T-helper 2 cell treated with Interferon-gamma antibody and Interleukin-4, amounts not matched to agents 5 μg/mL and 100 μg/mL, for 36 hours (primary cell): ENCODE measurements around the gene KLHDC4.

Source experiments
- DNase-seq: peaks from one replicate; pipeline ENCODE4 v3.0.0; 2021; ENCODE audit warnings: low spot score
- H3K27ac Mint-ChIP-seq: one replicate; pipeline ENCODE4 v1.8.0; 2021; ENCODE audit warnings: mild to moderate bottlenecking, mixed read lengths
- H3K27me3 Mint-ChIP-seq: one replicate; pipeline ENCODE4 v1.8.0; 2021; ENCODE audit warnings: low read depth, mixed read lengths
- H3K36me3 Mint-ChIP-seq: one replicate; pipeline ENCODE4 v1.8.0; 2021; ENCODE audit warnings: low read depth, mixed read lengths
- H3K4me1 Mint-ChIP-seq: one replicate; pipeline ENCODE4 v1.8.0; 2021; ENCODE audit warnings: low read depth, mixed read lengths
- H3K4me3 Mint-ChIP-seq: one replicate; pipeline ENCODE4 v1.8.0; 2022; ENCODE audit warnings: mild to moderate bottlenecking, moderate library complexity, mixed read lengths
- H3K9me3 Mint-ChIP-seq: one replicate; pipeline ENCODE4 v1.8.0; 2021; ENCODE audit warnings: mixed read lengths

KLHDC4 gene

GRCh38 chr16:87709677-87710076 lies 56.1 kb downstream of the KLHDC4 start:
- Mint-ChIP-seq H3K36me3 (peaks cover 22% of the 10 kb centered on the region), H3K27ac (no peak overlapping the region), H3K9me3 (no peaks in the 10 kb centered on the region), H3K27me3 (no peaks in the 10 kb centered on the region), H3K4me1 (peaks cover 11% of the 10 kb centered on the region), H3K4me3 (no peak overlapping the region)
- no peak for DNase-seq

GRCh38 chr16:87708881-87709638 lies 56.7 kb downstream of the KLHDC4 start:
- no peak overlapping the region for H3K4me3 Mint-ChIP-seq
- DNase-seq: no peak
- H3K27me3 Mint-ChIP-seq: no peaks in the 10 kb centered on the region
- no peaks in the 10 kb centered on the region for H3K9me3 Mint-ChIP-seq
- no peak overlapping the region for H3K27ac Mint-ChIP-seq
- peaks cover 9% of the 10 kb centered on the region for H3K4me1 Mint-ChIP-seq
- peaks cover 21% of the 10 kb centered on the region for H3K36me3 Mint-ChIP-seq

GRCh38 chr16:87707714-87708580 lies 57.8 kb downstream of the KLHDC4 start:
- DNase-seq: no peak
- peaks cover 23% of the 10 kb centered on the region for H3K36me3 Mint-ChIP-seq
- no peaks in the 10 kb centered on the region for H3K9me3 Mint-ChIP-seq
- H3K27ac Mint-ChIP-seq: no peak overlapping the region
- peaks cover 9% of the 10 kb centered on the region for H3K4me1 Mint-ChIP-seq
- no peak overlapping the region for H3K4me3 Mint-ChIP-seq
- H3K27me3 Mint-ChIP-seq: no peaks in the 10 kb centered on the region

- H3K36me3 Mint-ChIP-seq: peaks cover 30% of the 10 kb centered on the region
Observed at GRCh38 chr16:87707097-87707496, 58.7 kb downstream of the KLHDC4 start.

GRCh38 chr16:87706278-87707000 lies 59.3 kb downstream of the KLHDC4 start:
- Mint-ChIP-seq H3K4me3 (no peak overlapping the region), H3K36me3 (peaks cover 30% of the 10 kb centered on the region), H3K27me3 (no peaks in the 10 kb centered on the region), H3K9me3 (no peaks in the 10 kb centered on the region), H3K27ac (no peak overlapping the region), H3K4me1 (peaks cover 15% of the 10 kb centered on the region)
- DNase-seq: no peak

More at GRCh38 chr16:87707097-87707496, 58.7 kb downstream of the KLHDC4 start:
- no peaks in the 10 kb centered on the region for H3K9me3 Mint-ChIP-seq
- H3K4me1 Mint-ChIP-seq: peaks cover 14% of the 10 kb centered on the region
- no peak overlapping the region for H3K27ac Mint-ChIP-seq
- H3K27me3 Mint-ChIP-seq: no peaks in the 10 kb centered on the region
- no peak overlapping the region for H3K4me3 Mint-ChIP-seq
- no peak for DNase-seq

GRCh38 chr16:87705771-87706277 lies 60.0 kb downstream of the KLHDC4 start:
- Mint-ChIP-seq H3K36me3 (peaks cover 30% of the 10 kb centered on the region), H3K27me3 (no peaks in the 10 kb centered on the region), H3K4me1 (peaks cover 15% of the 10 kb centered on the region), H3K4me3 (no peak overlapping the region), H3K9me3 (no peaks in the 10 kb centered on the region), H3K27ac (no peak overlapping the region)
- DNase-seq: no peak

GRCh38 chr16:87704754-87705353 lies 60.9 kb downstream of the KLHDC4 start:
- peaks cover 15% of the 10 kb centered on the region for H3K4me1 Mint-ChIP-seq
- H3K9me3 Mint-ChIP-seq: no peaks in the 10 kb centered on the region
- no peaks in the 10 kb centered on the region for H3K27me3 Mint-ChIP-seq
- no peak overlapping the region for H3K4me3 Mint-ChIP-seq
- DNase-seq: no peak
- peaks cover 26% of the 10 kb centered on the region for H3K36me3 Mint-ChIP-seq
- no peak overlapping the region for H3K27ac Mint-ChIP-seq

- no peak for DNase-seq
- H3K9me3 Mint-ChIP-seq: no peaks in the 10 kb centered on the region
- H3K4me3 Mint-ChIP-seq: no peak overlapping the region
- H3K4me1 Mint-ChIP-seq: peaks cover 15% of the 10 kb centered on the region
- H3K27me3 Mint-ChIP-seq: no peaks in the 10 kb centered on the region
- H3K36me3 Mint-ChIP-seq: peaks cover 25% of the 10 kb centered on the region
- H3K27ac Mint-ChIP-seq: no peak overlapping the region
Observed at GRCh38 chr16:87703835-87704375, 61.9 kb downstream of the KLHDC4 start.

GRCh38 chr16:87703071-87703470 lies 62.7 kb downstream of the KLHDC4 start:
- Mint-ChIP-seq H3K36me3 (peaks cover 18% of the 10 kb centered on the region), H3K27me3 (no peaks in the 10 kb centered on the region), H3K4me1 (peaks cover 15% of the 10 kb centered on the region), H3K9me3 (no peaks in the 10 kb centered on the region), H3K4me3 (peak overlapping the region; percentile 50), H3K27ac (no peak overlapping the region)
- DNase-seq: no peak

- DNase-seq: peak; percentile 42
- Mint-ChIP-seq H3K27me3 (no peaks in the 10 kb centered on the region), H3K27ac (peak overlapping the region; percentile 70), H3K36me3 (peaks cover 18% of the 10 kb centered on the region), H3K4me3 (peak overlapping the region; percentile 50), H3K4me1 (peaks cover 15% of the 10 kb centered on the region), H3K9me3 (no peaks in the 10 kb centered on the region)
Observed at GRCh38 chr16:87702325-87702811, 63.4 kb downstream of the KLHDC4 start.

- Mint-ChIP-seq H3K36me3 (peaks cover 18% of the 10 kb centered on the region), H3K4me3 (no peak overlapping the region)
Observed at GRCh38 chr16:87701505-87701921, 64.3 kb downstream of the KLHDC4 start.

GRCh38 chr16:87701078-87701460 lies 64.7 kb downstream of the KLHDC4 start:
- Mint-ChIP-seq H3K36me3 (peaks cover 18% of the 10 kb centered on the region), H3K27ac (peak overlapping the region; percentile 41), H3K27me3 (no peaks in the 10 kb centered on the region), H3K4me3 (no peak overlapping the region), H3K9me3 (no peaks in the 10 kb centered on the region), H3K4me1 (peaks cover 15% of the 10 kb centered on the region)
- no peak for DNase-seq

More at GRCh38 chr16:87701505-87701921, 64.3 kb downstream of the KLHDC4 start:
- Mint-ChIP-seq H3K9me3 (no peaks in the 10 kb centered on the region), H3K4me1 (peaks cover 15% of the 10 kb centered on the region), H3K27ac (peak overlapping the region; percentile 31), H3K27me3 (no peaks in the 10 kb centered on the region)
- no peak for DNase-seq
